C4-2B (cell line): ENCODE results near the gene NDUFB7.

Experiments
- ZFX ChIP-seq: fragments of 450-650 bp; IDR thresholded peaks from 2 replicates; pipeline ENCODE4 v1.6.1; 2017
- TF ChIP-seq, protein P1 (sequence below): fragments of 450-650 bp; conservative IDR thresholded peaks from 2 replicates; pipeline ENCODE4 v1.5.1; 2017; ENCODE audit warnings: mild to moderate bottlenecking

DNA sequence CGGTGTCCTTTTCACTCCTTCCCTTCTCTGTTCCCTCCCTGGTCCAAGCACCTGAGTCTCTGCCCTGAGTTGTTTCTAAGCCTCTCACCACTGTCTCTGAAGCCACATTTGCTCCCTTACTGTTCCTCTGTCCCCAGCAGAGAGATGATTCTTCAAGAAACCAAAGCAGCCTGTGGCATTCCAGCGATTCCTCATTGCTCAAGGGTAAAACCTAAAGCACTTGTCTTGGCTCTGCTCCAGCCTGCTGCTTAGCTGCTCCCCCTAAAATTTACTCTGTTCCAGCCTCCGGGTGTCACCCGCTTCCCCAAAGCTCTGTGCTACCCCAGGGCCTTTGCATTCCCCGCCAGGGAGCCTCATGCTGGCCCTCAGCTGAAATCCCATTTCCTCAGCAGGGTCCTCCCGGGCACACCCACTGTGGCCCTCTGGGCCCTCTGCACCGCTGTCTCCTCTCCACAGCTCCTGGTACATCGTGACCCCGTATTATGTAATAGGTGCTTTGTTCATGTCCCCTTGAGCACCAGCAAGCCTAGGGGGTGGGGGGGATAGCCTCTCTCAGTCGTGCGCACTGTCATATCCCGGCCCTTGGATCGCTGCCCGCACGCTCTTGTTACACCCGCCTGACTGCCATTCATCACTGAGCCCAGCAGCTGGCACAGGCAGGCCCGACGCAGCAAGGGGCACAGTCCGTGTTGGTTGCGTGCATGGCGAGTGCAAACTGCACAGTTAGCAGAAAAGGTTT, 26.7 kb downstream of the NDUFB7 start:
- TF ChIP-seq, protein P1, sequence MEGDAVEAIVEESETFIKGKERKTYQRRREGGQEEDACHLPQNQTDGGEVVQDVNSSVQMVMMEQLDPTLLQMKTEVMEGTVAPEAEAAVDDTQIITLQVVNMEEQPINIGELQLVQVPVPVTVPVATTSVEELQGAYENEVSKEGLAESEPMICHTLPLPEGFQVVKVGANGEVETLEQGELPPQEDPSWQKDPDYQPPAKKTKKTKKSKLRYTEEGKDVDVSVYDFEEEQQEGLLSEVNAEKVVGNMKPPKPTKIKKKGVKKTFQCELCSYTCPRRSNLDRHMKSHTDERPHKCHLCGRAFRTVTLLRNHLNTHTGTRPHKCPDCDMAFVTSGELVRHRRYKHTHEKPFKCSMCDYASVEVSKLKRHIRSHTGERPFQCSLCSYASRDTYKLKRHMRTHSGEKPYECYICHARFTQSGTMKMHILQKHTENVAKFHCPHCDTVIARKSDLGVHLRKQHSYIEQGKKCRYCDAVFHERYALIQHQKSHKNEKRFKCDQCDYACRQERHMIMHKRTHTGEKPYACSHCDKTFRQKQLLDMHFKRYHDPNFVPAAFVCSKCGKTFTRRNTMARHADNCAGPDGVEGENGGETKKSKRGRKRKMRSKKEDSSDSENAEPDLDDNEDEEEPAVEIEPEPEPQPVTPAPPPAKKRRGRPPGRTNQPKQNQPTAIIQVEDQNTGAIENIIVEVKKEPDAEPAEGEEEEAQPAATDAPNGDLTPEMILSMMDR = no peak
- no peak for TF ChIP-seq ZFX
